ENCODE data around the gene SLC6A2.

Gene SLC6A2

GRCh38 chr16:55711959-55712876, 56.4 kb downstream of the SLC6A2 start:
- TF ChIP-seq TOX (CRISPR knock-in tag; IDR thresholded peaks at IDR 0.05; ENCODE audit: borderline replicate concordance) (no peak), RARB (CRISPR knock-in tag; IDR thresholded peaks at IDR 0.05) (no peak), ZFP30 (CRISPR knock-in tag; IDR thresholded peaks at IDR 0.05) (no peak), BACH2 (CRISPR knock-in tag; IDR thresholded peaks at IDR 0.05; ENCODE audit: borderline replicate concordance) (no peak)
- ATAC-seq, result peak; percentile 85

- TF ChIP-seq ZNF565 (CRISPR knock-in tag; conservative IDR thresholded peaks at IDR 0.05; ENCODE audit: low read depth), result no peak
- no peak for TF ChIP-seq ESRRG (CRISPR knock-in tag; IDR thresholded peaks at IDR 0.05)
- no peak for TF ChIP-seq OSR1 (CRISPR knock-in tag; IDR thresholded peaks at IDR 0.05)
- TF ChIP-seq SNAI2 (CRISPR knock-in tag; IDR thresholded peaks at IDR 0.05), result no peak
- TF ChIP-seq GLIS3 (CRISPR knock-in tag; IDR thresholded peaks at IDR 0.05), result no peak
- no peak for TF ChIP-seq ZNF8 (CRISPR knock-in tag; IDR thresholded peaks at IDR 0.05)
- no peak for TF ChIP-seq ARNTL (CRISPR knock-in tag; IDR thresholded peaks at IDR 0.05; ENCODE audit: borderline replicate concordance, low read depth)
- no peak for TF ChIP-seq PATZ1 (CRISPR knock-in tag; IDR thresholded peaks at IDR 0.05; ENCODE audit: borderline replicate concordance)
- no peak for TF ChIP-seq ZFP3 (CRISPR knock-in tag; IDR thresholded peaks at IDR 0.05)
- TF ChIP-seq TOX (CRISPR knock-in tag; IDR thresholded peaks at IDR 0.05; ENCODE audit: borderline replicate concordance), result no peak
- TF ChIP-seq ZC3H10 (CRISPR knock-in tag; IDR thresholded peaks at IDR 0.05), result no peak
- TF ChIP-seq CREB5 (CRISPR knock-in tag; IDR thresholded peaks at IDR 0.05; ENCODE audit: low read depth), result no peak
- TF ChIP-seq CSRNP3 (CRISPR knock-in tag; IDR thresholded peaks at IDR 0.05), result no peak
- TF ChIP-seq TCF4 (CRISPR knock-in tag; IDR thresholded peaks at IDR 0.05; ENCODE audit: borderline replicate concordance), result no peak
- no peak for TF ChIP-seq PPARA (CRISPR knock-in tag; IDR thresholded peaks at IDR 0.05; ENCODE audit: borderline replicate concordance)
- ATAC-seq, result no peak
Observed at GRCh38 chr16:55713103-55713502, 57.3 kb downstream of the SLC6A2 start.

GRCh38 chr16:55717326-55717725, 61.5 kb downstream of the SLC6A2 start:
- ATAC-seq, result no peak

More at GRCh38 chr16:55717326-55717725, 61.5 kb downstream of the SLC6A2 start:
- TF ChIP-seq SNAI2 (CRISPR knock-in tag; IDR thresholded peaks at IDR 0.05) (no peak), ISL1 (CRISPR knock-in tag; IDR thresholded peaks at IDR 0.05) (no peak), CSDC2 (CRISPR knock-in tag; IDR thresholded peaks at IDR 0.05) (no peak), PATZ1 (CRISPR knock-in tag; IDR thresholded peaks at IDR 0.05; ENCODE audit: borderline replicate concordance) (no peak), ESRRG (CRISPR knock-in tag; IDR thresholded peaks at IDR 0.05) (no peak), OSR1 (CRISPR knock-in tag; IDR thresholded peaks at IDR 0.05) (no peak), TSHZ2 (CRISPR knock-in tag; IDR thresholded peaks at IDR 0.05) (no peak)

Data from SK-N-SH treated with all-trans-retinoic acid at 6 μM for 48 hours (cell line).